CD4-positive, alpha-beta memory T cell (primary cell): ENCODE results near the gene LINGO1. TPM values are rescaled to one million over a fixed set of nuclear protein-coding genes. Genes with fewer than 3 reads are reported as not detected.

Source experiments
- CTCF ChIA-PET: fragments of 350-600 bp; sonication (Branson Sonifier 250); formaldehyde crosslinking; loops from one replicate; lab custom pipeline; 2021; ENCODE audit warnings: inconsistent platforms; ENCODE audit not compliant: partially characterized antibody; lab: Charles Lee
- POLR2A ChIA-PET: fragments of 350-600 bp; sonication (Branson Sonifier 250); formaldehyde crosslinking; loops from one replicate; lab custom pipeline; 2021; ENCODE audit not compliant: partially characterized antibody; lab: Charles Lee
- DNase-seq, 5 donors: peaks; one replicate each; pipeline versions ENCODE4 v3.0.0 to v3.0.0-alpha.2; 2020 to 2022; ENCODE audit warnings: mixed read lengths in 1 of 5
- H3K27ac ChIP-seq: one replicate; pipeline ENCODE4 v1.7.0; 2013; ENCODE audit warnings: low read depth, low read length
- H3K27me3 ChIP-seq: 2 replicates; pipeline ENCODE4 v1.7.0; 2013; ENCODE audit warnings: mild to moderate bottlenecking, low read length, moderate library complexity; ENCODE audit not compliant: insufficient read depth
- H3K36me3 ChIP-seq: 2 replicates; pipeline ENCODE4 v1.7.0; 2013; ENCODE audit warnings: mild to moderate bottlenecking, low read length, moderate library complexity; ENCODE audit not compliant: insufficient read depth
- H3K4me1 ChIP-seq: 2 replicates; pipeline ENCODE4 v1.7.0; 2013; ENCODE audit warnings: mild to moderate bottlenecking, low read length, moderate library complexity; ENCODE audit not compliant: insufficient read depth
- H3K4me3 ChIP-seq, 2 donors: one replicate each; pipeline ENCODE4 v1.7.0; 2013; ENCODE audit warnings: low read length in 2 of 2, mild to moderate bottlenecking in 1 of 2
- H3K9me3 ChIP-seq, 2 donors: one replicate each; pipeline ENCODE4 v1.7.0; 2013; ENCODE audit warnings: low read length in 2 of 2, control low read depth in 1 of 2; ENCODE audit not compliant: control insufficient read depth in 1 of 2
- H3K27ac Mint-ChIP-seq, 7 donors: one replicate each; pipeline ENCODE4 v1.8.0; 2020 to 2021; ENCODE audit warnings: mixed read lengths in 7 of 7, mild to moderate bottlenecking in 6 of 7, inconsistent platforms in 3 of 7, moderate library complexity in 3 of 7
- H3K27me3 Mint-ChIP-seq, 2 donors: one replicate each; pipeline ENCODE4 v1.8.0; 2020 to 2021; ENCODE audit warnings: mixed read lengths in 2 of 2
- H3K36me3 Mint-ChIP-seq, 2 donors: one replicate each; pipeline ENCODE4 v1.8.0; 2020 to 2021; ENCODE audit warnings: mixed read lengths in 2 of 2, inconsistent platforms in 1 of 2, mild to moderate bottlenecking in 1 of 2
- H3K4me1 Mint-ChIP-seq, 4 donors: one replicate each; pipeline ENCODE4 v1.8.0; 2020 to 2021; ENCODE audit warnings: mixed read lengths in 4 of 4, mild to moderate bottlenecking in 1 of 4
- H3K4me3 Mint-ChIP-seq, 8 donors: one replicate each; pipeline ENCODE4 v1.8.0; 2020 to 2021; ENCODE audit warnings: mixed read lengths in 8 of 8, mild to moderate bottlenecking in 7 of 8, moderate library complexity in 6 of 8, inconsistent platforms in 3 of 8
- H3K9me3 Mint-ChIP-seq, 8 donors: one replicate each; pipeline ENCODE4 v1.8.0; 2020 to 2021; ENCODE audit warnings: mixed read lengths in 8 of 8, mild to moderate bottlenecking in 5 of 8, inconsistent platforms in 3 of 8, moderate library complexity in 1 of 8
- intact Hi-C: fragments of 100-400 bp; cut with micrococcal nuclease; formaldehyde crosslinking; loops from one replicate; pipeline ENCODE4 v1.15.1; 2023
- polyA plus RNA-seq, 2 donors: library from polyadenylated mRNA; unstranded; fragments of 300-500 nt; fragmentation: Illumina TruSeq; gene quantifications; one replicate each; pipeline ENCODE4 v1.2.3, GENCODE V29; 2021
- total RNA-seq, 2 experiments: library from RNA; stranded (reverse); gene quantifications; one replicate each; pipeline ENCODE4 v1.2.3, GENCODE V29; 2021

Gene LINGO1
- total and polyA plus RNA-seq, 4 experiments from 2014 or later, result not detected

- Histone ChIP-seq H3K9me3 (no peaks in the 10 kb centered on the region), H3K27ac (no peak overlapping the region), H3K4me3 (no peak overlapping the region), H3K36me3 (no peaks in the 10 kb centered on the region), H3K4me1 (no peaks in the 10 kb centered on the region), H3K27me3 (no peaks in the 10 kb centered on the region)
- ChIA-PET POLR2A (no interaction called here), CTCF (no interaction called here)
- intact Hi-C loops, result no loop called here
- H3K27me3 Mint-ChIP-seq, result peaks cover 5 to 8% of the 10 kb centered on the region in 2 donors
- H3K9me3 Mint-ChIP-seq, result no peaks in the 10 kb centered on the region
- no peak for DNase-seq
- no peaks in the 10 kb centered on the region for H3K4me1 Mint-ChIP-seq
- no peak overlapping the region for H3K27ac Mint-ChIP-seq
- no peaks in the 10 kb centered on the region for H3K36me3 Mint-ChIP-seq
- no peak overlapping the region for H3K4me3 Mint-ChIP-seq
Observed at GRCh38 chr15:77588126-77588525, 44.6 kb downstream of the LINGO1 start.

GRCh38 chr15:77584691-77585090, 48.0 kb downstream of the LINGO1 start:
- Histone ChIP-seq H3K4me3 (no peak overlapping the region), H3K27ac (no peak overlapping the region), H3K9me3 (no peaks in the 10 kb centered on the region), H3K27me3 (no peaks in the 10 kb centered on the region), H3K4me1 (no peaks in the 10 kb centered on the region), H3K36me3 (no peaks in the 10 kb centered on the region)
- POLR2A ChIA-PET, result no interaction called here
- Mint-ChIP-seq H3K27ac (no peak overlapping the region), H3K36me3 (no peaks in the 10 kb centered on the region), H3K9me3 (no peaks in the 10 kb centered on the region), H3K4me3 (no peak overlapping the region), H3K27me3 (peaks cover 2 to 7% of the 10 kb centered on the region in 2 donors), H3K4me1 (no peaks in the 10 kb centered on the region)
- CTCF ChIA-PET, result no interaction called here
- intact Hi-C loops, result no loop called here
- DNase-seq, result no peak

DNA sequence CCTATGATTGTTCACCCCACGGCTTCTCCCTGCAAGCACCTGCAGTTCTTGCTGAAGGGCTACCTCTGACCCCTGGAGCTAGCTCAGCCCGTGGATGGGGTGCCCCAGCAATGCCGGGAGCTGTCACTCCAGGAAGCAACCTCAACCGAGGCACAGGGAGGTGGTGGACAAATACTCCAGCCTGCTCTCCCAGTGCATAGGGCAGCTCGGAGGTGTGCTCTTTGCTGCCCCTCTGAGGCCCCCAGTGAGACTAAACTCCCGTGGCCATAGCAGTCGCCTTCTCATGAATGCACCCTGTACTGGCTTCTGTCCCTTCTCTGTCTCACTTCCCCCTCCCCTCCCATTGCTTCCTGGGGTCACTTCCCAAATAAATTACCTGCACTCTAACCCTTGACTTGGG, 48.5 kb downstream of the LINGO1 start:
- Mint-ChIP-seq H3K9me3 (no peaks in the 10 kb centered on the region), H3K27me3 (peaks cover 2 to 7% of the 10 kb centered on the region in 2 donors), H3K4me1 (no peaks in the 10 kb centered on the region), H3K36me3 (no peaks in the 10 kb centered on the region), H3K27ac (no peak overlapping the region), H3K4me3 (no peak overlapping the region)
- POLR2A ChIA-PET, result no interaction called here
- Histone ChIP-seq H3K9me3 (no peaks in the 10 kb centered on the region), H3K4me3 (no peak overlapping the region), H3K4me1 (no peaks in the 10 kb centered on the region), H3K27me3 (no peaks in the 10 kb centered on the region), H3K36me3 (no peaks in the 10 kb centered on the region), H3K27ac (no peak overlapping the region)
- intact Hi-C loops, result no loop called here
- CTCF ChIA-PET, result no interaction called here
- no peak for DNase-seq

DNA sequence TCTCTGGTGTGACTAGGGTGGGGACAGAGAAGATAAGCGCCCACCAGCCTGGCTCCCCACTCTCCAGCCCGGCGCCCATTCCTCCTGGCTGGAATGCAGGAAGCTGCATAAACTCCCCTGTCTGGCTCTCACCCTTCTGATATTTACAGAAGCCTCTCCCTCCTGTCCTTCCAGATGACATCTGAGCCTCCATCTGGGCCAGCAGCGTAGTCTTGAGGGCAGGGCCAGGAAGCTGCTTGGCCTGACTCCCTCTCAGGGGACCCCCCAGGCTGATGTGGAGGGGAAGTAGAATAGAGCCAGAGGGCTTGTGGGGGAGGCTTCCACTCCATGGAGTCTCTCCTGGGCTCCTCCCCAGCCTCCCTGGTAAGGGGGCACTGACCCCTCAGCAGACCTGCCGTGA, 49.9 kb downstream of the LINGO1 start:
- H3K4me1 Mint-ChIP-seq, result no peaks in the 10 kb centered on the region
- H3K4me3 Mint-ChIP-seq, result no peak overlapping the region
- Histone ChIP-seq H3K36me3 (no peaks in the 10 kb centered on the region), H3K27ac (no peak overlapping the region), H3K4me3 (no peak overlapping the region), H3K9me3 (no peaks in the 10 kb centered on the region), H3K4me1 (no peaks in the 10 kb centered on the region), H3K27me3 (no peaks in the 10 kb centered on the region)
- peaks cover 2 to 7% of the 10 kb centered on the region in 2 donors for H3K27me3 Mint-ChIP-seq
- DNase-seq, result no peak
- ChIA-PET CTCF (no interaction called here), POLR2A (no interaction called here)
- H3K9me3 Mint-ChIP-seq, result no peaks in the 10 kb centered on the region
- H3K27ac Mint-ChIP-seq, result no peak overlapping the region
- intact Hi-C loops, result no loop called here
- no peaks in the 10 kb centered on the region for H3K36me3 Mint-ChIP-seq

DNA sequence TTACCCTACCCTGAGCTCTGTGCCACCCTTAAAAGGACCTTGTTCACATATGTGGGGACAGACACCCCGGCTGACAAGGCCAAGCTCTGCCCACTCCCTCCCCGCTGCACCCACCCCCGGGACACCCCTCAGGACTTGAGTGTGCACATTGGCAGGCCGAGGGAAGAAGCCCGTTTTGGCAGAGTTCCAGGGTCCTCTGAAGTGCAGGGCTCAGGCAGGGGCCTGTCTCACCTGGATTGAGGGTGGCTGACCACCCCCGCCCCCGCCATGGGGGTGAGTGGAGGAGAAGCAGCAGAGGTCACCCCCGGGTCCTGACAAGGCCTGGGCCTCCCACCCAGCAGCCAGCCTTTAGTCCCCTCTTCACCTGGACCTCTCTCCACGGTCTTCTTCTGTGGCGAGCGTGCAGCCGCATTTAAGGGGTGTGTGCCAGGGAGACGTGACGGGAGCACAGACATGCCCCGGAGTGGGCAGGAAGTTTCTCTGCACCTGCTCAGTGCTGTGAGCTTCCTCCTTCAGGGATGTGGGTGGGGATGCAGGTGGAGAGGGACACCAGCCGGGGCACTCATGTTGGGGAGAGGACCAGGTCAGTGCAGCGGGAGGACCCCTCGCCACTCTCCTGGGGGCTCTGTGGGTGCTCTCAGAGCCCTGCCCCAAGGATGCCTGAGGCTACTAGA, 50.7 kb downstream of the LINGO1 start:
- intact Hi-C loops, result no loop called here
- Mint-ChIP-seq H3K27ac (no peak overlapping the region), H3K4me3 (no peak overlapping the region), H3K36me3 (no peaks in the 10 kb centered on the region), H3K4me1 (no peaks in the 10 kb centered on the region), H3K27me3 (peaks cover 2 to 7% of the 10 kb centered on the region in 2 donors), H3K9me3 (no peaks in the 10 kb centered on the region)
- no peak for DNase-seq
- ChIA-PET POLR2A (no interaction called here), CTCF (no interaction called here)
- Histone ChIP-seq H3K4me1 (no peaks in the 10 kb centered on the region), H3K4me3 (no peak overlapping the region), H3K27me3 (no peaks in the 10 kb centered on the region), H3K9me3 (no peaks in the 10 kb centered on the region), H3K36me3 (no peaks in the 10 kb centered on the region), H3K27ac (no peak overlapping the region)

DNA sequence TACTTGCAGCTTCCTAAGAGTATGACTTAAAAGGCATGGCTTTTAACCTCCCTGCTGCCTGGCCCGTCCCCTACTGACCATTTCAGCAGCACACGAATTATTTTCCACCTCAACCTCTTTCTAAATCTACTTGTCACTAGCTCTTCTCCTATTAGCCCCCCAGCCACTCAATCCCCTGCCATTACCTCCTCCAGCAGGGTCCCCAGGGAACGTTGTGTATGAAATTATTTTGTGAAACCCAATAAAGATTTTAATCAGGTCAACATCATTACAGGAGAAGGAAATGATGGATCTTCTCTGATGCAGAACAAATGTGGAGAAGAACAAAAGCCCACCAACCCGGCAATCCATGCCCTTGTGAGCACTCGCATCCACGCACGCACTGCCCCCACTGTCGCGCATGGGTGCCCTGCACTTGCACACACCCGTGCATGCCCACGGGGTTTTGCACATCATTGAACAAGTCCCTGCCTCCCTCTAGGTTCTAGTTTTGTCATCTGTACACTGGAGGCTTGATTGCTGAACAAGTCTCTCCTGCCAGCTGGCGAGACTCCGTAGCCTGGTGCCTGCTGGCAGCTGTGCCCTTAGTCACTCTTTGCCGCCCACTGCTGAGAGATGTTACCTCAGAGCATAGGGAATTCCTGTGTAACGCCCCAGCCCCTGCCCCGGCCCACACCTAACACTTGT, 51.6 kb downstream of the LINGO1 start:
- peaks cover 2 to 7% of the 10 kb centered on the region in 2 donors for H3K27me3 Mint-ChIP-seq
- H3K9me3 ChIP-seq, result no peaks in the 10 kb centered on the region
- ChIA-PET CTCF (no interaction called here), POLR2A (no interaction called here)
- no peaks in the 10 kb centered on the region for H3K9me3 Mint-ChIP-seq
- H3K4me1 Mint-ChIP-seq, result no peaks in the 10 kb centered on the region
- no peak overlapping the region for H3K4me3 ChIP-seq
- no peak for DNase-seq
- intact Hi-C loops, result no loop called here
- H3K4me3 Mint-ChIP-seq, result no peak overlapping the region
- no peaks in the 10 kb centered on the region for H3K36me3 ChIP-seq
- H3K4me1 ChIP-seq, result no peaks in the 10 kb centered on the region
- no peak overlapping the region for H3K27ac Mint-ChIP-seq
- H3K27ac ChIP-seq, result no peak overlapping the region
- H3K36me3 Mint-ChIP-seq, result no peaks in the 10 kb centered on the region
- no peaks in the 10 kb centered on the region for H3K27me3 ChIP-seq

- Mint-ChIP-seq H3K27me3 (peaks cover 0 to 2% of the 10 kb centered on the region in 2 donors), H3K27ac (no peak overlapping the region), H3K9me3 (peaks cover 0 to 2% (median 0%) of the 10 kb centered on the region in 8 donors), H3K4me1 (no peaks in the 10 kb centered on the region), H3K4me3 (no peak overlapping the region), H3K36me3 (no peaks in the 10 kb centered on the region)
- Histone ChIP-seq H3K4me3 (no peak overlapping the region), H3K9me3 (no peaks in the 10 kb centered on the region), H3K27me3 (no peaks in the 10 kb centered on the region), H3K36me3 (no peaks in the 10 kb centered on the region), H3K27ac (no peak overlapping the region), H3K4me1 (no peaks in the 10 kb centered on the region)
- no peak for DNase-seq
- CTCF ChIA-PET, result no interaction called here
- intact Hi-C loops, result no loop called here
- POLR2A ChIA-PET, result no interaction called here
Observed at GRCh38 chr15:77579498-77580188, 53.1 kb downstream of the LINGO1 start.
